Endothelial cell of umbilical vein (primary cell): ENCODE data around the gene JCAD. TPM values are rescaled to one million over a fixed set of nuclear protein-coding genes. Genes with fewer than 3 reads are reported as not detected.

Source experiments
- BruUV-seq: library from RNA; stranded (reverse); fragments of 400-500 nt; replicated peaks from 2 replicates; lab custom pipeline; 2021; lab: Mats Ljungman, UMichigan
- CTCF ChIA-PET: fragments of 300-600, 350-600 bp; sonication (Branson Sonifier 250); formaldehyde crosslinking; loops from one replicate; lab custom pipeline; 2021; ENCODE audit warnings: antibody characterized with exemption, inconsistent platforms; lab: Charles Lee
- POLR2A ChIA-PET: fragments of 300-600, 350-600 bp; sonication (Branson Sonifier 250); formaldehyde crosslinking; loops from one replicate; lab custom pipeline; 2021; ENCODE audit warnings: antibody characterized with exemption, inconsistent platforms; lab: Charles Lee
- DNase-seq: peaks from one replicate; pipeline ENCODE4 v3.0.0-alpha.2; 2011; ENCODE audit warnings: low read depth, low spot score
- FAIRE-seq: peaks from 2 replicates; lab custom pipeline; 2011; peaks lifted over from hg19 to GRCh38; lab: Jason Lieb, UNC
- H2AFZ ChIP-seq: 2 replicates; pipeline ENCODE4 v1.6.0; 2012; ENCODE audit warnings: low read depth, low read length, control low read depth, inconsistent platforms
- H3K27ac ChIP-seq: 2 replicates; pipeline ENCODE4 v1.5.1; 2011; ENCODE audit warnings: low read depth, mild to moderate bottlenecking, control low read depth, low read length, moderate library complexity; ENCODE audit not compliant: insufficient read depth
- H3K27me3 ChIP-seq, 2 experiments: 2 replicates each; pipeline versions ENCODE4 v1.6.0 to v1.6.1; 2011; ENCODE audit warnings: low read length in 2 of 2, mixed read lengths in 1 of 2; ENCODE audit not compliant: control insufficient read depth in 2 of 2, insufficient read depth in 2 of 2
- H3K36me3 ChIP-seq, 2 experiments: 2 replicates in 1 of 2; 3 replicates in 1 of 2; pipeline ENCODE4 v1.5.1; 2011; ENCODE audit warnings: low read length in 2 of 2, mild to moderate bottlenecking in 1 of 2, moderate library complexity in 1 of 2; ENCODE audit not compliant: control insufficient read depth in 2 of 2, insufficient read depth in 2 of 2; ENCODE audit errors: extremely low read depth in 1 of 2
- H3K4me1 ChIP-seq: 3 replicates; pipeline ENCODE4 v1.5.1; 2011; ENCODE audit warnings: mild to moderate bottlenecking, low read length; ENCODE audit not compliant: control insufficient read depth, insufficient read depth; ENCODE audit errors: extremely low read depth
- H3K4me2 ChIP-seq: 2 replicates; pipeline ENCODE4 v1.6.1; 2011; ENCODE audit warnings: low read length, control low read depth, mixed read lengths; ENCODE audit not compliant: insufficient read depth
- H3K4me3 ChIP-seq, 3 experiments: fragments of 200-600 bp in 1 of 3; sonication (generic), shearing (Covaris generic) in 1 of 3; replicated peaks in 1 of 3; 2 replicates each; pipeline ENCODE4 v1.5.1; 2011 to 2016; ENCODE audit warnings: control low read depth in 3 of 3, low read length in 3 of 3, mild to moderate bottlenecking in 2 of 3, inconsistent platforms in 1 of 3, low read depth in 1 of 3, moderate library complexity in 1 of 3; ENCODE audit not compliant: insufficient read depth in 1 of 3
- H3K79me2 ChIP-seq: 2 replicates; pipeline ENCODE4 v1.6.0; 2012; ENCODE audit warnings: low read length, inconsistent platforms; ENCODE audit not compliant: control insufficient read depth, insufficient read depth
- H3K9ac ChIP-seq: replicated peaks from 2 replicates; pipeline ENCODE3; 2011; ENCODE audit warnings: low read length, control low read depth; ENCODE audit not compliant: insufficient read depth; ENCODE audit errors: extremely low read depth
- H3K9me1 ChIP-seq: replicated peaks from 3 replicates; pipeline ENCODE4 v1.6.0; 2011; ENCODE audit warnings: mild to moderate bottlenecking, low read length; ENCODE audit not compliant: control insufficient read depth, insufficient read depth; ENCODE audit errors: extremely low read depth
- H3K9me3 ChIP-seq: replicated peaks from 2 replicates; pipeline ENCODE4 v1.5.1; 2012; ENCODE audit warnings: low read length, inconsistent platforms; ENCODE audit not compliant: control insufficient read depth, insufficient read depth
- H4K20me1 ChIP-seq: replicated peaks from 2 replicates; pipeline ENCODE3; 2011; ENCODE audit warnings: mild to moderate bottlenecking, low read length; ENCODE audit not compliant: control insufficient read depth, insufficient read depth; ENCODE audit errors: extremely low read depth
- EZH2 ChIP-seq: IDR thresholded peaks from 2 replicates; pipeline ENCODE4 v1.6.1; 2012; ENCODE audit warnings: borderline replicate concordance, low read depth, mild to moderate bottlenecking, moderate library complexity, low read length, inconsistent platforms; ENCODE audit not compliant: severe bottlenecking
- FOS ChIP-seq: IDR thresholded peaks from 2 replicates; pipeline ENCODE4 v1.6.1; 2011; ENCODE audit warnings: mild to moderate bottlenecking, low read length, moderate library complexity, borderline replicate concordance; ENCODE audit not compliant: insufficient read depth
- GATA2 ChIP-seq: IDR thresholded peaks from 2 replicates; pipeline ENCODE4 v1.7.0; 2011; ENCODE audit warnings: low read depth, mild to moderate bottlenecking, moderate library complexity, mixed read lengths, low read length; ENCODE audit not compliant: insufficient read length, insufficient read depth
- JUN ChIP-seq: IDR thresholded peaks from 2 replicates; pipeline ENCODE4 v1.6.1; 2011; ENCODE audit warnings: borderline replicate concordance, low read depth; ENCODE audit not compliant: insufficient read length, insufficient read depth
- MYC ChIP-seq: IDR thresholded peaks from one replicate; pipeline ENCODE4 v1.6.1; 2011; ENCODE audit warnings: mild to moderate bottlenecking, low read depth, low read length
- POLR2A ChIP-seq: IDR thresholded peaks from 2 replicates; pipeline ENCODE4 v1.6.1; 2012; ENCODE audit warnings: low read depth, mild to moderate bottlenecking, control low read depth, low read length
- POLR2AphosphoS5 ChIP-seq: IDR thresholded peaks from 2 replicates; pipeline ENCODE4 v1.6.1; 2012; ENCODE audit warnings: low read depth, mild to moderate bottlenecking, control low read depth, low read length, moderate library complexity; ENCODE audit not compliant: insufficient read depth
- dilution Hi-C: fragments of 300-500 bp; cut with MboI; formaldehyde crosslinking; loops from one replicate; pipeline ENCODE4 v1.15.0; 2019; ENCODE audit warnings: low sequenced_read_pairs; ENCODE audit not compliant: extremely low pct_ligation_motif_present
- intact Hi-C: fragments of 100-400 bp; cut with micrococcal nuclease; formaldehyde crosslinking; loops from one replicate; pipeline ENCODE4 v1.10.0; 2022
- polyA plus RNA-seq, 4 experiments: library from polyadenylated mRNA; depleted of rRNA in 3 of 4; stranded (reverse) in 3 of 4; unstranded in 1 of 4; fragments of >200 nt; gene quantifications; 2 replicates each; pipeline versions ENCODE4 v1.2.1 to v1.2.3, GENCODE V29; 2011 to 2012; ENCODE audit warnings: missing spikeins in 1 of 4
- total RNA-seq: library from RNA; stranded (reverse); gene quantifications from 2 replicates; pipeline ENCODE4 v1.2.3, GENCODE V29; 2021
- TF ChIP-seq, protein P1 (sequence below): IDR thresholded peaks from 2 replicates; pipeline ENCODE4 v1.6.1; 2011; ENCODE audit not compliant: insufficient read depth, insufficient read length
- TF ChIP-seq, protein P2 (sequence below), 2 donors: IDR thresholded peaks; 1 replicate in 1 of 2; 2 replicates in 1 of 2; pipeline ENCODE4 v1.5.1; 2011; ENCODE audit warnings: low read length in 2 of 2, mild to moderate bottlenecking in 2 of 2, moderate library complexity in 2 of 2, control low read depth in 1 of 2, inconsistent platforms in 1 of 2, low read depth in 1 of 2; ENCODE audit not compliant: insufficient read depth in 1 of 2; ENCODE audit errors: extremely low read depth in 1 of 2

The JCAD gene
- total and polyA plus RNA-seq, 2 donors (not counting 3 experiments of a cell fraction or from before 2014, with no cell fraction given), result 17.5 to 76.3 TPM

DNA sequence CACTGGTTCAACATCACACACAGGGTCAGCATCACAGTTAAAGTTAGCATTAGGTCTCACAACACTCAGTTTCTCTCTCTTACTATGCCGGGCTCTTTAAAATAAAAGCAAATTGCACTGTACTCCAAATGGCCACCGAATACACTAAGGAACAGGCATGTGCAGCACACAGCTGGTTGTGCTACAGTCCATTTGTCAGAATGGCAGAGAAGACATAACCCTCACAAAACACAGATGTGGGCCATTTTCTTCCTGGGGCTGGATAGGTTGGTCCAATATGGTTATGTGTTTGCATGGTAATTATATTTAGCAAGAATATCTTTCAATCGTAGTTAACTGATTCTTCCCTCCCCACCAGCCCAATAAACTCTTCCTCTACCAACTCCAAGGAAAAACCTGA, 9.0 kb downstream of the JCAD start:
- intact Hi-C loops, result no loop called here
- H3K9me1 ChIP-seq, result no peaks in the 10 kb centered on the region
- no peak for DNase-seq
- no peak overlapping the region for H3K9ac ChIP-seq
- H3K9me3 ChIP-seq, result no peaks in the 10 kb centered on the region
- no TSS peak for BruUV-seq
- H4K20me1 ChIP-seq, result no peaks in the 10 kb centered on the region
- ChIA-PET POLR2A (interaction anchor here (0.5 to 1.7 kb wide), 4 partner anchors 7 to 382 kb away, joined by 3 to 9 read pairs (median 4); no protein-coding TSS in a partner anchor), CTCF (interaction anchor here (1.0 to 2.5 kb wide), 2 partner anchors 69 to 191 kb away, joined by 3 to 7 read pairs; no protein-coding TSS in a partner anchor)
- no peak overlapping the region for H3K4me3 ChIP-seq
- no peaks in the 10 kb centered on the region for H3K27me3 ChIP-seq
- TF ChIP-seq GATA2 (no peak), FOS (no peak), POLR2AphosphoS5 (no peak), MYC (no peak), POLR2A (no peak), JUN (no peak), EZH2 (no peak)
- TF ChIP-seq, protein P1, sequence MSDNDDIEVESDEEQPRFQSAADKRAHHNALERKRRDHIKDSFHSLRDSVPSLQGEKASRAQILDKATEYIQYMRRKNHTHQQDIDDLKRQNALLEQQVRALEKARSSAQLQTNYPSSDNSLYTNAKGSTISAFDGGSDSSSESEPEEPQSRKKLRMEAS, result no peak
- TF ChIP-seq, protein P2, sequence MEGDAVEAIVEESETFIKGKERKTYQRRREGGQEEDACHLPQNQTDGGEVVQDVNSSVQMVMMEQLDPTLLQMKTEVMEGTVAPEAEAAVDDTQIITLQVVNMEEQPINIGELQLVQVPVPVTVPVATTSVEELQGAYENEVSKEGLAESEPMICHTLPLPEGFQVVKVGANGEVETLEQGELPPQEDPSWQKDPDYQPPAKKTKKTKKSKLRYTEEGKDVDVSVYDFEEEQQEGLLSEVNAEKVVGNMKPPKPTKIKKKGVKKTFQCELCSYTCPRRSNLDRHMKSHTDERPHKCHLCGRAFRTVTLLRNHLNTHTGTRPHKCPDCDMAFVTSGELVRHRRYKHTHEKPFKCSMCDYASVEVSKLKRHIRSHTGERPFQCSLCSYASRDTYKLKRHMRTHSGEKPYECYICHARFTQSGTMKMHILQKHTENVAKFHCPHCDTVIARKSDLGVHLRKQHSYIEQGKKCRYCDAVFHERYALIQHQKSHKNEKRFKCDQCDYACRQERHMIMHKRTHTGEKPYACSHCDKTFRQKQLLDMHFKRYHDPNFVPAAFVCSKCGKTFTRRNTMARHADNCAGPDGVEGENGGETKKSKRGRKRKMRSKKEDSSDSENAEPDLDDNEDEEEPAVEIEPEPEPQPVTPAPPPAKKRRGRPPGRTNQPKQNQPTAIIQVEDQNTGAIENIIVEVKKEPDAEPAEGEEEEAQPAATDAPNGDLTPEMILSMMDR (IDR thresholded peaks at IDR 0.05; ENCODE audit: extremely low read depth in 1 of 2, insufficient read depth in 1 of 2, low read depth in 1 of 2, low read length in 2 of 2), result no peak
- no peak overlapping the region for H3K27ac ChIP-seq
- H2AFZ ChIP-seq, result no peak overlapping the region
- FAIRE-seq, result no peak
- peaks cover 6 to 29% of the 10 kb centered on the region in 2 experiments for H3K36me3 ChIP-seq
- dilution Hi-C loops, result no loop called here
- peaks cover 5% of the 10 kb centered on the region for H3K79me2 ChIP-seq
- no peak overlapping the region for H3K4me2 ChIP-seq
- H3K4me1 ChIP-seq, result peaks cover 40% of the 10 kb centered on the region
